HL-60 (cell line): ENCODE data around the gene GLUL.

ENCODE experiments used
- DNase-seq, 2 experiments: peaks; one replicate each; pipeline ENCODE4 v3.0.0-alpha.2; 2010 to 2020; ENCODE audit warnings: low read depth in 1 of 2, low spot score in 1 of 2
- H3K27ac ChIP-seq: fragments of 250-450 bp; sonication (Bioruptor Pico); replicated peaks from 2 replicates; pipeline ENCODE4 v1.5.1; 2020; ENCODE audit warnings: mild to moderate bottlenecking, moderate library complexity
- H3K27me3 ChIP-seq: fragments of 250-450 bp; sonication (Bioruptor Pico); 2 replicates; pipeline ENCODE4 v1.5.1; 2021; ENCODE audit warnings: mild to moderate bottlenecking, moderate library complexity; ENCODE audit not compliant: insufficient read depth, poor library complexity, severe bottlenecking
- H3K4me3 ChIP-seq: replicated peaks from 2 replicates; pipeline ENCODE4 v1.5.1; 2011; ENCODE audit warnings: mild to moderate bottlenecking, control low read depth, low read length; ENCODE audit not compliant: insufficient read depth
- CTCF ChIP-seq: IDR thresholded peaks from one replicate; pipeline ENCODE4 v1.5.1; 2011; ENCODE audit warnings: low read length, control low read depth, inconsistent platforms; ENCODE audit not compliant: insufficient read depth
- GABPA ChIP-seq: IDR thresholded peaks from 2 replicates; pipeline ENCODE4 v1.6.1; 2012; ENCODE audit warnings: low read depth
- POLR2AphosphoS5 ChIP-seq: IDR thresholded peaks from 2 replicates; pipeline ENCODE4 v1.6.1; 2012; ENCODE audit warnings: low read depth
- REST ChIP-seq: IDR thresholded peaks from 2 replicates; pipeline ENCODE4 v1.6.1; 2012; ENCODE audit warnings: low read depth; ENCODE audit not compliant: insufficient replicate concordance
- SPI1 ChIP-seq: IDR thresholded peaks from 2 replicates; pipeline ENCODE4 v1.6.1; 2012; ENCODE audit warnings: low read depth, mild to moderate bottlenecking, borderline replicate concordance

GLUL gene

GRCh38 chr1:182332261-182333060 lies 59.1 kb downstream of the GLUL start:
- H3K27ac ChIP-seq, result no peak overlapping the region
- no peak for DNase-seq
- TF ChIP-seq POLR2AphosphoS5 (no peak), CTCF (no peak), SPI1 (no peak), GABPA (no peak), REST (no peak)
- H3K27me3 ChIP-seq, result no peaks in the 10 kb centered on the region
- no peak overlapping the region for H3K4me3 ChIP-seq
